ENCODE data around the gene ARID3B.
"Not testable (repeated sequence)": the region's sequence is repeated elsewhere in the genome, so short reads cannot be mapped to it uniquely, and the experiment has no call there.

ARID3B gene

GRCh38 chr15:74568594-74568993 lies 27.6 kb downstream of the ARID3B start:
- no peak for DNase-seq (ENCODE audit: low read depth)

- no peak for DNase-seq (ENCODE audit: low read depth)
Observed at GRCh38 chr15:74569731-74570070, 28.7 kb downstream of the ARID3B start.

- DNase-seq (ENCODE audit: low read depth) = no peak
Observed at GRCh38 chr15:74571191-74571590, 30.2 kb downstream of the ARID3B start.

GRCh38 chr15:74573987-74574386 lies 33.0 kb downstream of the ARID3B start:
- no peak for DNase-seq (ENCODE audit: low read depth)

GRCh38 chr15:74578496-74578994 lies 37.5 kb downstream of the ARID3B start:
- DNase-seq (ENCODE audit: low read depth) = no peak

GRCh38 chr15:74579001-74579400 lies 38.0 kb downstream of the ARID3B start:
- no peak for DNase-seq (ENCODE audit: low read depth)

GRCh38 chr15:74580538-74581350 lies 39.7 kb downstream of the ARID3B start:
- no peak for DNase-seq (ENCODE audit: low read depth)

GRCh38 chr15:74584204-74584603 lies 43.2 kb downstream of the ARID3B start:
- no peak for DNase-seq (ENCODE audit: low read depth)

GRCh38 chr15:74584779-74585178 lies 43.8 kb downstream of the ARID3B start:
- DNase-seq (ENCODE audit: low read depth) = no peak

GRCh38 chr15:74585191-74585590 lies 44.2 kb downstream of the ARID3B start:
- no peak for DNase-seq (ENCODE audit: low read depth)

- no peak for DNase-seq (ENCODE audit: low read depth)
Observed at GRCh38 chr15:74585857-74586256, 44.8 kb downstream of the ARID3B start.

GRCh38 chr15:74589826-74590225 lies 48.8 kb downstream of the ARID3B start:
- DNase-seq (ENCODE audit: low read depth) = no peak

GRCh38 chr15:74592222-74592621 lies 51.2 kb downstream of the ARID3B start:
- no peak for DNase-seq (ENCODE audit: low read depth)

- DNase-seq (ENCODE audit: low read depth) = no peak
Observed at GRCh38 chr15:74593122-74593521, 52.1 kb downstream of the ARID3B start.

GRCh38 chr15:74594455-74594854 lies 53.4 kb downstream of the ARID3B start:
- DNase-seq (ENCODE audit: low read depth) = no peak

GRCh38 chr15:74595271-74595670 lies 54.3 kb downstream of the ARID3B start:
- DNase-seq (ENCODE audit: low read depth) = no peak

GRCh38 chr15:74596736-74597135 lies 55.7 kb downstream of the ARID3B start:
- DNase-seq (ENCODE audit: low read depth) = not testable (repeated sequence)

GRCh38 chr15:74597146-74597705 lies 56.2 kb downstream of the ARID3B start:
- DNase-seq (ENCODE audit: low read depth) = not testable (repeated sequence)

GRCh38 chr15:74598126-74598842 lies 57.3 kb downstream of the ARID3B start:
- DNase-seq (ENCODE audit: low read depth) = peak; percentile 73

- DNase-seq (ENCODE audit: low read depth) = no peak
Observed at GRCh38 chr15:74599156-74599555, 58.1 kb downstream of the ARID3B start.

GRCh38 chr15:74603026-74603788 lies 62.2 kb downstream of the ARID3B start:
- DNase-seq (ENCODE audit: low read depth) = no peak
